A549 treated with AZD9567 at 1 μM for 4 hours (cell line): ENCODE measurements around the gene IL9R. TPM values are rescaled to one million over a fixed set of nuclear protein-coding genes. Genes with fewer than 3 reads are reported as not detected.

Experiments
- total RNA-seq: library from RNA; stranded (reverse); fragments of 200-300 nt; extraction: Qiagen RNA extraction; gene quantifications from 5 replicates; pipeline ENCODE4 v1.2.3, GENCODE V29; 2022; ENCODE audit not compliant: insufficient read depth

Gene IL9R, protein sequence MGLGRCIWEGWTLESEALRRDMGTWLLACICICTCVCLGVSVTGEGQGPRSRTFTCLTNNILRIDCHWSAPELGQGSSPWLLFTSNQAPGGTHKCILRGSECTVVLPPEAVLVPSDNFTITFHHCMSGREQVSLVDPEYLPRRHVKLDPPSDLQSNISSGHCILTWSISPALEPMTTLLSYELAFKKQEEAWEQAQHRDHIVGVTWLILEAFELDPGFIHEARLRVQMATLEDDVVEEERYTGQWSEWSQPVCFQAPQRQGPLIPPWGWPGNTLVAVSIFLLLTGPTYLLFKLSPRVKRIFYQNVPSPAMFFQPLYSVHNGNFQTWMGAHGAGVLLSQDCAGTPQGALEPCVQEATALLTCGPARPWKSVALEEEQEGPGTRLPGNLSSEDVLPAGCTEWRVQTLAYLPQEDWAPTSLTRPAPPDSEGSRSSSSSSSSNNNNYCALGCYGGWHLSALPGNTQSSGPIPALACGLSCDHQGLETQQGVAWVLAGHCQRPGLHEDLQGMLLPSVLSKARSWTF
- 0.16 to 0.22 TPM (median 0.18 TPM) in 4 of 5 replicates, not detected in the other for total RNA-seq

DNA sequence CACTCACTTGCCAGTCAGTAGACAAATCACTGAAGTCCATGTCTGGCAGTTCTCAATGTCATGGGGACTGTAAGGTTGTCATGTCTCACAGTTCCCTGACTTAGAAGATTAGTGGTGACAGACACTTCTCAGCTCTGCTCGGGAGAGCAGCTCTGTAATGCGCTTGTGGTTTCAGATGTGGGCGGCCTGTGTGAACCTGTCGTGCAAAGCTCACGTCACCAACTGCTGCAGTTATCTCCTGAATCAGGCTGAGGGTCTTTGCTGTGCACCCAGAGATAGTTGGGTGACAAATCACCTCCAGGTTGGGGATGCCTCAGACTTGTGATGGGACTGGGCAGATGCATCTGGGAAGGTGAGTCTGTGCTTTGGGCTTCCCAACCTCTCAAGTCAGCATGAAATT is at the start of gene IL9R:
IL9R (plus strand) TSS at position 261 of the 400 bp plus-strand sequence; CDS start at position 325, 64 bp downstream.

Other genes with a start within 250 kb of the IL9R start
- gene VAMP7, start 116.4 kb upstream of the IL9R start, total RNA-seq = 26.5 to 37.3 TPM (median 32.6 TPM) in 5 replicates